Measurements from ENCODE around the gene GOLGA6C.
A peak's percentile ranks its signal among the peaks of the same experiment; 100 is the strongest.
"Not testable (repeated sequence)": the region's sequence is repeated elsewhere in the genome, so short reads cannot be mapped to it uniquely, and the experiment has no call there.

The GOLGA6C gene

GRCh38 chr15:75259873-75260272 is 1.7 kb downstream of the GOLGA6C start:
- DNase-seq, result not testable (repeated sequence)

GRCh38 chr15:75273751-75274359 is 15.7 kb downstream of the GOLGA6C start:
- not testable (repeated sequence) for DNase-seq

GRCh38 chr15:75274509-75275107 is 16.5 kb downstream of the GOLGA6C start:
- DNase-seq, result peak; percentile 58

- DNase-seq, result not testable (repeated sequence)
Measured at GRCh38 chr15:75275617-75276016, 17.5 kb downstream of the GOLGA6C start.

DNA sequence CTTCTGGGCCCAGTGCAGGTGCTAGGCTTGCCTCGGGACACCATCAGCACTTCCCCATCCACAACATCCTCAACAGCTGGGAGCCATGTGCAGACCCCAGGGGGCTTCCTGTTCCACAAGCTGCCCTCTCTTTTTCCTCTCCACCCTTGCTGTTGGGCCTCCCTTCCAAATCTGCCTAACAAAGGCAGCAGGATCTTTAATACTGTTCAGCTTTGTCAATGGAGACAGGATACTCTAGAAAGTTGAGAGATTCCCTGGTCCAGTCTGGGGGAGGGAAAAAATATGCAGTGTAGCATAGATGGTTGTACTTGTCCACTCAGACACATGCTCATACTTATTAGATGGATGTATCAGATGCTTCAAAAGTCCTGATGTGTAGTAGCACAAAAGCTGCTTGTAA is 20.4 kb downstream of the GOLGA6C start:
- DNase-seq, result not testable (repeated sequence)

- DNase-seq, result not testable (repeated sequence)
Measured at GRCh38 chr15:75282572-75282971, 24.4 kb downstream of the GOLGA6C start, which contains the start of gene GOLGA6D. TSS of gene GOLGA6D (plus strand) at chr15:75282835. CDS start at chr15:75282876, 41 bp downstream.

DNA sequence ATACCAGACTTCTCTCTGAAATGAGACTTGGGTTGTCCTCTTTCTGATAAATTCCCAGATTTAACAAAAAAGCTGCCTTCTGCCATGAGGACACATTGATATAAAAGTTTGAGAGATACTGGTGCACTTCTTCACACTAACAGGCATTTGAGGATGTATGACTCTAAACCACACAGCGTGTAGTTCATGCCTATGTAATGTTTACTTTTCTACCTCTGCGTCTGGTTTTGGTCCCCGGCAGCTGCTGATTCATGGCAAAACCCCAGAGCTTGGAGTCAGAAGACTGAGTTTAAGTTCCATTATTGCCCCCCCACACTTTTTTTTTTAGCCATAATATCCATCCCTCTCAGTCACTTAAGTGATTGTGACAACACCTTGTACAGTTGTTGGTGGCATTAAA is 26.0 kb downstream of the GOLGA6C start:
- not testable (repeated sequence) for DNase-seq

DNA sequence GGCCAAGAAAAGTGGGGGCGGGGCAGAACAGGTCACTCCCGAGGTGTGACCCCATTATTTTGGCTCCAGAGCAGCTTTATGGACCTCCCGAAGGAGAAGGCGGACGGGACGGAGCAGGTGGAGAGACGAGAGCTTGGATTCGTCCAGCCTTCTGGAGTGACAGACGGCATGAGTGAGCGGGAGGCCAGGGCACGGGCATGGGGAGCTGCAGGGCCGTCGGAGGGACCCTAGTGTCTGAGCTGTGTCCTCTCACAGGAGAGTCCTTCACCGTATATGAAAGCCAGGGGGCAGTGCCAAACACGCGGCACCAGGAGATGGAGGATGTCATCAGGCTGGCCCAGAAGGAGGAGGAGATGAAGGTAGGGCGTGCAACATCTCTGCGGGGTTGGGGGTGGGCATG is 35.5 kb downstream of the GOLGA6C start:
- DNase-seq, result not testable (repeated sequence)

- not testable (repeated sequence) for DNase-seq
Measured at GRCh38 chr15:75298541-75299310, 40.6 kb downstream of the GOLGA6C start.

GRCh38 chr15:75299311-75299688 is 41.2 kb downstream of the GOLGA6C start:
- DNase-seq, result peak; percentile 62

DNA sequence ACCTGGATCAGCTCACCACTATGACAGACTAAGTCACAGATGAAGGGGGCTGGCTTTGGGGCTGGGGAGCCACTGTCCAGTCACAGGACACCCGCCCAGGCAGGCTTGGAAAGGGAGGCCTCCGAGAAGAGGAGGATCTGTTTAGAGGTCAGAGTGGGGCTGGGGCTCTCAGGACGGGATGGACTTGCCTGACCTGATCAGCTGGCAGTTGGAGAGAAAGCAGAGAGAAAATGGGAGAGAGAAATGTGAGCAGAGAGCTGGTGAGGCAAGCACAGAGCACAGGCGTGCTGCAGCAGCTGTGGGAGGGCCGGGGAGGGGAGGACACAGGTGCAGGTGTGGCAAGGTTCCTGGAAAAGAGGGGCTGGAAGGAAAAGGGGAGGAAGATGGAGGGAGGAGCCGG is 41.9 kb downstream of the GOLGA6C start:
- DNase-seq, result not testable (repeated sequence)

DNA sequence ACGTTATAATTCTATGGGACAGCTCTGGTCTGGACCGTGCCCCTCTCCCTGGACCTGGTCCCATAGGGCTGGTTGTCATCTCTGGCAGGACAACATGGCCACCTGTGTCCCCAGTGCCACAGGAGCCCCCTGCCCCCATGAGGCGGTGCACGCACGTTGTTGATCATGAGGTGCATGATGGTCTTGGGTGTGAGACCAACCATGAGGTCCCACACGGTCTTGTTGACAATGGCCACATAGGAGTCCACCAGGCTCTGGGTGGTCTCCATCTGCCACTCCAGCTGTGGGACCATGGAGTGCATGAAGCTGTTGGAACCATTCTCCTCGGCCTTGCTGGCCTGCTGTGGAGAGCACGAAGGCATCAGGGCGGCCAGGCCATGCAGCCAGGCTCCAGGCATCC is 44.2 kb downstream of the GOLGA6C start:
- DNase-seq, result no peak

- DNase-seq, result not testable (repeated sequence)
Measured at GRCh38 chr15:75302753-75303152, 44.6 kb downstream of the GOLGA6C start.

DNA sequence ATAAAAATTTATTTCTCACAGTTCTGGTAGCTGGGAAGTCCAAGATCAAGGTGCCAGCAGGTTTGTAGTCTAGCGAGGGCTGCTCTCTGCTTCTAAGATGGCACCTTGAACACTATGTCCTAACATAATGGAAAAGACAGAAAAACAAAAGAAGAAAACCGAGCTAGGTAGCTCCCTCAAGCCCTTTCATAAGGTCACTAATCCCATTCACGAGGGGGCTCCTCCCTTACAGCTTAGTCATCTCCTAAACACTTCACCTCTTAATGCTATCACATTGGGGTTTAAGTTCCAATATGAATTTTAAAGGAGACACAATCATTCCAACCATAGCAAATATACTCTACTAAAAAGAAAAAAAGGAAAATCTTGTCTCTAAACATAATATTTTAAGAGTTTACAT is 48.1 kb downstream of the GOLGA6C start:
- no peak for DNase-seq

GRCh38 chr15:75307778-75308390 is 49.8 kb downstream of the GOLGA6C start:
- no peak for DNase-seq

DNA sequence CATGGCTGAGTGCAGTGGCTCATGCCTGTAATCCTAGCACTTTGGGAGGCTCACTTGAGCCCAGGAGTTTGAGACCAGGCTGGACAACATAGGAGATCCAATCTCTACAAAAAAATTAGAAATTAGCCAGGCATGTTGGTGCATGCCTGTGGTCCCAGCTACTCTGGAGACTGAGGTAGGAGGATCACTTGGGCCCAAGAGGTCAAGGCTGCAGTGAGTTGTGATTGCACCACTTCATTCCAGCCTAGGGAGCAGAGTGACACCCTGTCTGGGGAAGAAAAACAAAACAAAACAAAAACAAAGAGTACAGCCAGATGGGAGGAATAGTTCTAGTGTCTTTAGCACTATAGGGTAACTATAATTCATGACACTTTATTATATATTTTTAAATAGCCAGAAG is 51.6 kb downstream of the GOLGA6C start:
- DNase-seq, result no peak

- not testable (repeated sequence) for DNase-seq
Measured at GRCh38 chr15:75312548-75312947, 54.4 kb downstream of the GOLGA6C start.

GRCh38 chr15:75313116-75313845 is 55.1 kb downstream of the GOLGA6C start:
- DNase-seq, result no peak

DNA sequence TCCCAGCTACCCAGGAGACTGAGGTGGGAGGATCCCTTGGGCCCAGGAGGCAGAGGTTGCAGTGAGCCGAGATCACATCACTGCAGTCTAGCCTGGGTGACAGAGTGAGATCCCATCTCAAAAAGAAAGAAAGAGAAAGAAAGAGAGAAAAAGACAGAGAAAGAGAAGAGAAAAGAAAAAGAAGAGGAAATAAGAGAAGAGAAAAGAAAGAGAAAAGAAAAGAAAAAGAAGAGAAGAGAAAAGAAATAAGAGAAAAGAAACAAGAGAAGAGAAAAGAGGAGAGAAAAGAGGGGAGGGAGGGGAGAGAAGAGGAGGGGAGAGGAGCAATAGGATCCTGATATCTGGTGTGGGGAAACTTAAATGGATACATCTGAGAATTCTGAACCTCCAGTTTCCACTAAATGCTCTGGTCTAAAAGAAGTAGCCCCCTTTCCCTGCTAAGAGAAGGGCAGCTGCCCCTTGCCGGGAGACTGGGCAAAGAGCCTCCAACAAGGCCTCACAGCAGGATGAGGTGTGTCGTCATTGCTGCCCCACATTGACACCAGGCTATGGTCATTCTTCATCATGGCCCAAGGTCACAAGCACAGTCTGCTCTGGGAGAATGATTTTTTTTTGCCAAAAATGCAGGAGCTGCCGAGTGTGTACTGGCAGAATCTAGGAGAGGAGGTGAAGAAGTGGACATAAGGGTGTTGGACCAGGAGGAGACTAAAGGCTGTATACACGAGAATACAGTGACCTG is 56.6 kb downstream of the GOLGA6C start:
- DNase-seq, result no peak

DNA sequence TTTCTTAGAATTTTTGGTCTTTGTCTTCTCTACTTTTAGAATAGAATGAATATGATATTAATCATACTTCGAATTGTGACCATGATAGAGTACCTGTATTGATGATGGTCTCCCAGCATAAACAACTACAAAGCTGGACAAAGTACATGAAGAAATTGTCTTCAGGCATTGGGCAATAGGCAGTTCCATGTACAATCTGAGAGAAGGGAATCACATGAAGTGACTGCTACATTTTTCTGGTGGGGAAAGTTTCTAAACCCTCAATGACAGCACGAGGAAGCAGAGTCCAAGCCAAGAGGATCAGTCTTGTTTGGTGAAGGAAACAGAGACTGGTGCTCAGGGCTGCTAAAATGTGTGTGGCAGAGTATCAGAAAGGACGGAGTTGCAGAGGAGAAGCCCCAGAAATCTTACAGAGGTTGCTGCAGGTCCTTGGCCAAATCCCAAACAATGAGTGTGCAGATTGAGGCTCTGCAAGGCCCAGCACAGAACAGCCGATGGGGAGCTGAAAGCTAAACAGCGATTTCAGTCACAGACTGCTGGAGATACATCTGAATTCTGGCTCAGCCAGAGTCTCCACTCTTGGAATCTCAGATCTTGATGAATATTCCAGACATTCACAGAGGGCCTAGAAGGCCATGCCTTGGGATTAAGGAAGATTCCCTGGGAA is 61.2 kb downstream of the GOLGA6C start:
- not testable (repeated sequence) for DNase-seq

Data from CD4-positive, alpha-beta T cell treated with Interleukin-12 subunit alpha and Interleukin-12 subunit beta, for 1 hour (primary cell).